Heart left ventricle (tissue), 13 donors: ENCODE data around the gene GALNT10.

Experiments used
- POLR2A ChIP-seq, 2 donors: fragments of 450-650 bp; IDR thresholded peaks; one replicate each; pipeline ENCODE4 v1.6.1; 2017; ENCODE audit warnings: antibody characterized with exemption in 2 of 2, mild to moderate bottlenecking in 2 of 2, moderate library complexity in 2 of 2
- TF ChIP-seq, protein P1 (sequence below), 12 donors: fragments of 200-600 bp; sonication (generic) in 4 of 12; IDR thresholded peaks; one replicate each; pipeline versions ENCODE4 v1.5.0 to v1.8.0; 2018 to 2022; ENCODE audit warnings: antibody characterized with exemption in 12 of 12, mild to moderate bottlenecking in 5 of 12
- donor health status: ischemic (EF 13 %, LVEDD 7.1; RV severe dilation, severe dysfunction).
- donor health status: DM: no; HTN: yes; CAD: no.
- donor health status: DM: no; HTN: no; CAD: no.
- donor health status: ischemic (EF 25% LVEDD 6.9; RV normal size, moderate dysfunction).
- donor health status: ischemic (EF 25% LVEDD 5.7; RV mildly dilated, moderate dysfunction).
- donor health status: ischemic (EF 35%, LVEDD 5.7; RV mildly dilated, moderate dysfunction).
- donor health status: nonischemic (EF 11% LVEDD 7.7; RV severe dilation, severe dysfunction).
- donor health status: DM: yes; HTN: yes; CAD: no.
- donor health status: PGD.
- donor health status: ischemic (EF 29% LVEDD 5.4; RV normal size, mild dysfunction).
- donor health status: nonischemic (EF 23%, LVEDD 6.1; RV moderate dilation, normal function).

DNA sequence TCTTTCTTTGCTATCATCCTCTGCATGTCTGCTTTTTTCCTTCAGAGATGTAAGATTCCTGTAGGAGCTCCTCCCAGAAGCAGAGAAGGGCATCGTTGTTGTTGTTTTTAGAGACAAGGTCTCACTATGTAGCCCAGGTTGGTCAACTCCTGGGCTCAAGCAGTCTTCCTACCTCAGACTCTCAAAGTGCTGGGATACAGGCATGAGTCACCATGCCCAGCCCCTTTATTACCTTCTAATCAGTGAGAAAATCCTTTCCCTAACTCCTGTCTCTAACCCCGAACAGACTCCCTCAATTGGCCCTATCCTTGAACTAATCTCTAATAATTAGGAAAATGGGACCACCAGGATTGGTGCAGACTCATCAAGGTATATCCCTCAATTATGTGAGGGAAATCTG is 64.4 kb downstream of the GALNT10 start:
- TF ChIP-seq, protein P1, sequence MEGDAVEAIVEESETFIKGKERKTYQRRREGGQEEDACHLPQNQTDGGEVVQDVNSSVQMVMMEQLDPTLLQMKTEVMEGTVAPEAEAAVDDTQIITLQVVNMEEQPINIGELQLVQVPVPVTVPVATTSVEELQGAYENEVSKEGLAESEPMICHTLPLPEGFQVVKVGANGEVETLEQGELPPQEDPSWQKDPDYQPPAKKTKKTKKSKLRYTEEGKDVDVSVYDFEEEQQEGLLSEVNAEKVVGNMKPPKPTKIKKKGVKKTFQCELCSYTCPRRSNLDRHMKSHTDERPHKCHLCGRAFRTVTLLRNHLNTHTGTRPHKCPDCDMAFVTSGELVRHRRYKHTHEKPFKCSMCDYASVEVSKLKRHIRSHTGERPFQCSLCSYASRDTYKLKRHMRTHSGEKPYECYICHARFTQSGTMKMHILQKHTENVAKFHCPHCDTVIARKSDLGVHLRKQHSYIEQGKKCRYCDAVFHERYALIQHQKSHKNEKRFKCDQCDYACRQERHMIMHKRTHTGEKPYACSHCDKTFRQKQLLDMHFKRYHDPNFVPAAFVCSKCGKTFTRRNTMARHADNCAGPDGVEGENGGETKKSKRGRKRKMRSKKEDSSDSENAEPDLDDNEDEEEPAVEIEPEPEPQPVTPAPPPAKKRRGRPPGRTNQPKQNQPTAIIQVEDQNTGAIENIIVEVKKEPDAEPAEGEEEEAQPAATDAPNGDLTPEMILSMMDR (IDR thresholded peaks at IDR 0.05) = no peak
- no peak for TF ChIP-seq POLR2A (IDR thresholded peaks at IDR 0.05)
